Upper lobe of left lung (tissue), 4 donors: ENCODE data around the gene ZNF512B.

ENCODE experiments used
- CTCF ChIP-seq, 6 experiments: fragments of 450-650 bp in 4 of 6; fragments of 200-600 bp in 2 of 6; sonication (generic) in 2 of 6; IDR thresholded peaks; one replicate each; pipeline ENCODE4 v1.5.1; 2016 to 2019; ENCODE audit warnings: antibody characterized with exemption in 6 of 6
- POLR2A ChIP-seq, 4 donors: fragments of 450-650 bp; IDR thresholded peaks; one replicate each; pipeline ENCODE4 v1.5.1; 2016 to 2017; ENCODE audit warnings: antibody characterized with exemption in 4 of 4, mild to moderate bottlenecking in 2 of 4

- TF ChIP-seq POLR2A (IDR thresholded peaks at IDR 0.05): no peak
- no peak for TF ChIP-seq CTCF (IDR thresholded peaks at IDR 0.05)
Observed at GRCh38 chr20:64009811-64010387, 40.2 kb upstream of the ZNF512B start.
